ENCODE data around the gene YAE1. TPM values are rescaled to one million over a fixed set of nuclear protein-coding genes. Genes with fewer than 3 reads are reported as not detected.

The YAE1 gene
- total RNA-seq, 1 donor from 2014 or later: 27.4 TPM

DNA sequence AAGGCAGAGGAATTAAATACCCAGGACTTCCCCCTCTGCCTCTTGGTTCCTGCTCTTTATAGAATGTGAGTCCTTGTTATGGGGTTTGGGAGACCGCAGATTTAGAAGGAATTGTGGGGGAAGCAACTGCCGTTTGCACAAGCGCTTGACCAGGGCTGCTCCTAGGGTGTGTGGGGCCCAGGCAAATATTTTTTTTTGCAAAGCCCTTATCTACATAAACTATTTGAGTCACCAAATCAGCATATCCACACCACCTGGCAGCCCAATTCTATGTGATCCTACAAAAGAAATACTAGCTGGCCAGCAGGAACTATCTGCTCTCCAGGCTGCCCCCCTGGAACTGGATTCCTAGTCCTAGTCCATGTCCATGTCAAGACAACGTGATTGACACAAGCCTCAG is 33.4 kb upstream of the YAE1 start:
- no peak overlapping the region for H3K27ac Mint-ChIP-seq
- H3K4me3 Mint-ChIP-seq: no peak overlapping the region
- DNase-seq (ENCODE audit: low spot score in 2 of 2, unreplicated experiment in 2 of 2): no peak
- no peaks in the 10 kb centered on the region for H3K36me3 Mint-ChIP-seq
- TF ChIP-seq, protein P1, sequence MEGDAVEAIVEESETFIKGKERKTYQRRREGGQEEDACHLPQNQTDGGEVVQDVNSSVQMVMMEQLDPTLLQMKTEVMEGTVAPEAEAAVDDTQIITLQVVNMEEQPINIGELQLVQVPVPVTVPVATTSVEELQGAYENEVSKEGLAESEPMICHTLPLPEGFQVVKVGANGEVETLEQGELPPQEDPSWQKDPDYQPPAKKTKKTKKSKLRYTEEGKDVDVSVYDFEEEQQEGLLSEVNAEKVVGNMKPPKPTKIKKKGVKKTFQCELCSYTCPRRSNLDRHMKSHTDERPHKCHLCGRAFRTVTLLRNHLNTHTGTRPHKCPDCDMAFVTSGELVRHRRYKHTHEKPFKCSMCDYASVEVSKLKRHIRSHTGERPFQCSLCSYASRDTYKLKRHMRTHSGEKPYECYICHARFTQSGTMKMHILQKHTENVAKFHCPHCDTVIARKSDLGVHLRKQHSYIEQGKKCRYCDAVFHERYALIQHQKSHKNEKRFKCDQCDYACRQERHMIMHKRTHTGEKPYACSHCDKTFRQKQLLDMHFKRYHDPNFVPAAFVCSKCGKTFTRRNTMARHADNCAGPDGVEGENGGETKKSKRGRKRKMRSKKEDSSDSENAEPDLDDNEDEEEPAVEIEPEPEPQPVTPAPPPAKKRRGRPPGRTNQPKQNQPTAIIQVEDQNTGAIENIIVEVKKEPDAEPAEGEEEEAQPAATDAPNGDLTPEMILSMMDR (IDR thresholded peaks at IDR 0.05; ENCODE audit: unreplicated experiment): no peak
- peaks cover 7% of the 10 kb centered on the region for H3K27me3 Mint-ChIP-seq (ENCODE audit: low read depth)
- H3K4me1 Mint-ChIP-seq: peaks cover 9% of the 10 kb centered on the region
- no peaks in the 10 kb centered on the region for H3K9me3 Mint-ChIP-seq

DNA sequence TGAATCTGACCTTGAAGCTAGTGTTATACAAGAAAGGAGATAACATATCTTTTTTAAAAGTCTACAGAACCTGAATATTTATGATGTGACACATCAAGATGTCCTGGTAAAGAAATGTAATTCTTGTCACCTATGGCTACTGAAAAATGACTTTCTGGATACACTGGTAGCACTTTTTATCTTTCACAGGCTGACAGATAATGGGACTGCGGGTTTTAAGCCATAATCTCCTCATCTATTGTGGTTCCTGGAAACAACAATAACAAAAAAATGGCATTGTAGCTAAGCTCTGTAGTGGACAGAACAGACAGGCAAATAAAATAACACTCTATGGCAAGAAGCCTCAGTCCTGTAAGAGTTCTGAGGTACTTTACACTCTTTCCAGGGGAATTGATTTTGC is 31.6 kb upstream of the YAE1 start:
- Mint-ChIP-seq H3K4me3 (no peak overlapping the region), H3K27me3 (ENCODE audit: low read depth) (peaks cover 5% of the 10 kb centered on the region), H3K9me3 (no peaks in the 10 kb centered on the region), H3K27ac (no peak overlapping the region), H3K36me3 (no peaks in the 10 kb centered on the region), H3K4me1 (peaks cover 9% of the 10 kb centered on the region)
- no peak for DNase-seq (ENCODE audit: low spot score in 2 of 2, unreplicated experiment in 2 of 2)
- TF ChIP-seq, protein P1 (IDR thresholded peaks at IDR 0.05; ENCODE audit: unreplicated experiment): no peak

DNA sequence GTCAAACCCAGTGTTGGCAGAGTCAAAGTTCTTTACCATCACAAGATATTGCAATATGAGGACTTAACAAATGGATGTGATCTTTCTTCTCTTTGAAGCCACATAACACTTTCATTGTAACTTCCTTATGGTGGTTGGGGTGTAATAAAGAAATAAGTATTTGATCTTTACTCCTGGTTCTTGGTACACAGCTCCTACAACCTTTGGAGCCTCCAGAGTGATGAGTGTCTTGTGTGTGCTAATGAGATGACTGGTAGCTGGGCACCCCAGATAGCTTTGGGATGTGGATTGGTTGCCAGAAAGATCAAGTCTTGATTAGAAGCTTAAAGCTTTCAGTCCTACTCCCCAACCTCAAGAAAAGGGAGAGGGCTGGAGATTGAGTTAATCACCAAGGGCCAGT is 31.1 kb upstream of the YAE1 start:
- H3K36me3 Mint-ChIP-seq: no peaks in the 10 kb centered on the region
- no peak for DNase-seq (ENCODE audit: low spot score in 2 of 2, unreplicated experiment in 2 of 2)
- H3K4me1 Mint-ChIP-seq: peaks cover 9% of the 10 kb centered on the region
- no peaks in the 10 kb centered on the region for H3K9me3 Mint-ChIP-seq
- H3K27me3 Mint-ChIP-seq (ENCODE audit: low read depth): peaks cover 5% of the 10 kb centered on the region
- TF ChIP-seq, protein P1 (IDR thresholded peaks at IDR 0.05; ENCODE audit: unreplicated experiment): no peak
- no peak overlapping the region for H3K4me3 Mint-ChIP-seq
- no peak overlapping the region for H3K27ac Mint-ChIP-seq

DNA sequence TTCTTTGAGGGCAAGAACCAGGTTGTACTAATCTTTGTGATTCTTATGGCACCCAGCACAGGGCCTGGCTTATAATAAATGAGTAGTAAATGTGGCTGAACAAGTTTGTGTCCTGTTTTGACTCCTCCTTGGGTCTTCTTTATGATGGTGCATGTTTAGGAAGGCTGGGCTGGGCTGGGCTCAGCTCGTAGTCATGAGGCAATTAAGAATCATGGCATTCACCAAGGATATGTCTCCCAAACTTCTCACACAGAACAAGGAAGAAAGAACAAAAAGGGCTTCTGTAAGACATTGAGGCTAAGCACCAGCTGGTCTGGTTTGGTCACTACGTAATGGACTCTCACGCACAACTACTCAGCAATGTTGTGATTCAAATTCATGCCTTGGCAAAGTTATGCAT is 30.5 kb upstream of the YAE1 start:
- TF ChIP-seq, protein P1 (IDR thresholded peaks at IDR 0.05; ENCODE audit: unreplicated experiment): no peak
- no peaks in the 10 kb centered on the region for H3K9me3 Mint-ChIP-seq
- peaks cover 4% of the 10 kb centered on the region for H3K4me1 Mint-ChIP-seq
- H3K4me3 Mint-ChIP-seq: no peak overlapping the region
- no peak overlapping the region for H3K27ac Mint-ChIP-seq
- no peak for DNase-seq (ENCODE audit: low spot score in 2 of 2, unreplicated experiment in 2 of 2)
- no peaks in the 10 kb centered on the region for H3K27me3 Mint-ChIP-seq (ENCODE audit: low read depth)
- H3K36me3 Mint-ChIP-seq: no peaks in the 10 kb centered on the region

DNA sequence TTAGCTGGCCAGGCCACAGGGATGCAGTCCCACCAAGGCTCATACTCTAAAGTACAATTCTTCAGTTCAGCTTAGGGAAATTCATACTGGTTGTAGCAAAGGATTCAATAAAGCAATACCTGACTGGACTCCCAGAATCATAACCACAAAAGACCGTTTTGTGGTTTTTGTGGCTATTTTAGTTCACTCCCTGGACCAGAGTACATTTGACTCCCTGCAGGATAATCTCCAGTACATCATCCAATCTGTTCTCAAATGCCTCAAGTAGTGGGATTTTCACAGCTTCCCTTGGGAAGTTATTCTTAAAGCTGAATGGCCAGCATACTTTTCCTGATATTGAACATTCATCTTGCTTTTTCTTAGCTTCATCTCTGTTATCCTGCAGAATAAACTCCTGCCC is 29.3 kb upstream of the YAE1 start:
- H3K27me3 Mint-ChIP-seq (ENCODE audit: low read depth): no peaks in the 10 kb centered on the region
- no peaks in the 10 kb centered on the region for H3K9me3 Mint-ChIP-seq
- no peaks in the 10 kb centered on the region for H3K36me3 Mint-ChIP-seq
- H3K4me3 Mint-ChIP-seq: no peak overlapping the region
- no peaks in the 10 kb centered on the region for H3K4me1 Mint-ChIP-seq
- H3K27ac Mint-ChIP-seq: no peak overlapping the region
- TF ChIP-seq, protein P1 (IDR thresholded peaks at IDR 0.05; ENCODE audit: unreplicated experiment): no peak
- DNase-seq (ENCODE audit: low spot score in 2 of 2, unreplicated experiment in 2 of 2): no peak

DNA sequence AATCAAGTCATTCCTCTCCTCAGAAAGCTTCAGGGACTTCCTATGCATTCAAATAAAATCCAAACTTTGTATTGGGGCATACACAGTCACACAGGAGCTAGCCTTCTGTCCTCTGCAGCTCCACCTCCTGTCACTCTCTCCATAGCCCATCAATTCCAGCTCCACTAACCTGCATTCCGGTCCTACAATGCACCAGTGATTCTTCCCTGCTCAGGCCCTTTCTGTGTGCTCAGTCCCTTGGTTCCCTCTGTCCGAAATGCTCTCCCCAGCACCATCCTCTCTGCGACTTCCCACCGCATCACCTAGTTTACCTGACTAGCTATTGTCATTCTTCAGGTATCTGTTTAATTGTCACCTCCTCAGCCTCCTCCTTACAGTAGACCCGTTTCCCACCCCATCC is 26.4 kb upstream of the YAE1 start:
- Mint-ChIP-seq H3K27ac (no peak overlapping the region), H3K4me1 (no peaks in the 10 kb centered on the region), H3K36me3 (no peaks in the 10 kb centered on the region), H3K4me3 (no peak overlapping the region), H3K9me3 (no peaks in the 10 kb centered on the region), H3K27me3 (ENCODE audit: low read depth) (peaks cover 17% of the 10 kb centered on the region)
- TF ChIP-seq, protein P1 (IDR thresholded peaks at IDR 0.05; ENCODE audit: unreplicated experiment): no peak
- DNase-seq (ENCODE audit: low spot score in 2 of 2, unreplicated experiment in 2 of 2): no peak

All from mesothelial cell of epicardium (in vitro differentiated cells).